ENCODE measurements around the gene DHDH. TPM values are rescaled to one million over a fixed set of nuclear protein-coding genes. Genes with fewer than 3 reads are reported as not detected.

The DHDH gene
- total RNA-seq, 1 donor from 2014 or later = not detected

- no peak overlapping the region for H3K4me3 Mint-ChIP-seq
- no peaks in the 10 kb centered on the region for H3K27me3 Mint-ChIP-seq
- TF ChIP-seq CTCF (IDR thresholded peaks at IDR 0.05) = no peak
- H3K9me3 Mint-ChIP-seq = peaks cover 3% of the 10 kb centered on the region
- H3K27ac Mint-ChIP-seq = no peak overlapping the region
- ChIA-PET POLR2A (interaction anchor here (0.6 kb wide), 1 partner anchor 65 kb away, joined by 6 read pairs; no protein-coding TSS in a partner anchor), CTCF (no interaction called here)
- no peaks in the 10 kb centered on the region for H3K36me3 Mint-ChIP-seq (ENCODE audit: low read depth)
- no peak for ATAC-seq (ENCODE audit: low read depth)
- intact Hi-C loops (cut with micrococcal nuclease) = no loop called here
- no peaks in the 10 kb centered on the region for H3K4me1 Mint-ChIP-seq
- no peak for DNase-seq
Measured at GRCh38 chr19:48945817-48946216, 12.3 kb downstream of the DHDH start.

- DNase-seq (no peak), ATAC-seq (ENCODE audit: low read depth) (no peak)
- CTCF ChIA-PET = no interaction called here
- intact Hi-C loops (cut with micrococcal nuclease) = no loop called here
- no peak overlapping the region for H3K27ac Mint-ChIP-seq
- no peaks in the 10 kb centered on the region for H3K27me3 Mint-ChIP-seq
- POLR2A ChIA-PET = interaction anchor here (0.6 kb wide), 1 partner anchor 66 kb away, joined by 6 read pairs; no protein-coding TSS in a partner anchor
- H3K36me3 Mint-ChIP-seq (ENCODE audit: low read depth) = no peaks in the 10 kb centered on the region
- no peak overlapping the region for H3K4me3 Mint-ChIP-seq
- TF ChIP-seq CTCF (IDR thresholded peaks at IDR 0.05) = no peak
- H3K9me3 Mint-ChIP-seq = peaks cover 3% of the 10 kb centered on the region
- H3K4me1 Mint-ChIP-seq = no peaks in the 10 kb centered on the region
Measured at GRCh38 chr19:48946463-48947257, 13.2 kb downstream of the DHDH start.

- H3K27ac Mint-ChIP-seq = no peak overlapping the region
- TF ChIP-seq CTCF (IDR thresholded peaks at IDR 0.05) = no peak
- no peak overlapping the region for H3K4me3 Mint-ChIP-seq
- H3K4me1 Mint-ChIP-seq = no peaks in the 10 kb centered on the region
- POLR2A ChIA-PET = no interaction called here
- H3K9me3 Mint-ChIP-seq = peaks cover 3% of the 10 kb centered on the region
- no peaks in the 10 kb centered on the region for H3K27me3 Mint-ChIP-seq
- CTCF ChIA-PET = no interaction called here
- H3K36me3 Mint-ChIP-seq (ENCODE audit: low read depth) = no peaks in the 10 kb centered on the region
- intact Hi-C loops (cut with micrococcal nuclease) = no loop called here
- ATAC-seq (ENCODE audit: low read depth) (no peak), DNase-seq (no peak)
Measured at GRCh38 chr19:48947258-48947542, 13.7 kb downstream of the DHDH start.

- POLR2A ChIA-PET = no interaction called here
- ATAC-seq (ENCODE audit: low read depth) (no peak), DNase-seq (no peak)
- Mint-ChIP-seq H3K9me3 (peaks cover 3% of the 10 kb centered on the region), H3K4me1 (peaks cover 5% of the 10 kb centered on the region), H3K27me3 (no peaks in the 10 kb centered on the region), H3K36me3 (ENCODE audit: low read depth) (no peaks in the 10 kb centered on the region), H3K27ac (no peak overlapping the region), H3K4me3 (no peak overlapping the region)
- intact Hi-C loops (cut with micrococcal nuclease) = no loop called here
- CTCF ChIA-PET = no interaction called here
- no peak for TF ChIP-seq CTCF (IDR thresholded peaks at IDR 0.05)
Measured at GRCh38 chr19:48950159-48950558, 16.7 kb downstream of the DHDH start.

- peaks cover 3% of the 10 kb centered on the region for H3K9me3 Mint-ChIP-seq
- CTCF ChIA-PET = no interaction called here
- peaks cover 4% of the 10 kb centered on the region for H3K36me3 Mint-ChIP-seq (ENCODE audit: low read depth)
- DNase-seq (no peak), ATAC-seq (ENCODE audit: low read depth) (no peak)
- no peaks in the 10 kb centered on the region for H3K27me3 Mint-ChIP-seq
- no peak for TF ChIP-seq CTCF (IDR thresholded peaks at IDR 0.05)
- POLR2A ChIA-PET = interaction anchor here (0.6 kb wide), 1 partner anchor 865 kb away, joined by 3 read pairs; no protein-coding TSS in a partner anchor
- no peak overlapping the region for H3K4me3 Mint-ChIP-seq
- no peak overlapping the region for H3K27ac Mint-ChIP-seq
- intact Hi-C loops (cut with micrococcal nuclease) = no loop called here
- H3K4me1 Mint-ChIP-seq = peaks cover 13% of the 10 kb centered on the region
Measured at GRCh38 chr19:48950830-48951519, 17.5 kb downstream of the DHDH start.

Measured in activated B cell treated with CpG ODN at 0.5 μM for 24 hours (primary cell).